ENCODE data around the gene SPATA32. TPM values are rescaled to one million over a fixed set of nuclear protein-coding genes. Genes with fewer than 3 reads are reported as not detected.

SPATA32 gene
- polyA plus RNA-seq, 2 of the 4 experiments (the other 2 are of a cell fraction) = 0.05 to 0.21 TPM

DNA sequence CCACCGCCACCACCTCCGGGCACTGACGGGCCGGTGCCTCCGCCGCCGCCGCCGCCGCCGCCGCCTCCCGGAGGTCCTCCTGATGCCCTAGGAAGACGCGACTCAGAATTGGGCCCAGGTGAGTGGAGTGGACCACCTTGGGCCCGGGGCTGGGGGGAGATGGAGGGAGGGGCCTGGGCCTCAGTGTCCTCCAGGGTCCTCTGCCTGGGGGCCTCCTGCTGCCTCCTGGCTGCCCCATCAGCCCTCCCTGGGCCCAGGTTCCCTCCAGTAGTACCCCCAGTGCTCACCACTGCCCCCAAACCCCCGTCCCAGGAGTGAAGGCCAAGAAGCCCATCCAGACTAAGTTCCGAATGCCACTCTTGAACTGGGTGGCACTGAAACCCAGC lies 19.9 kb downstream of the SPATA32 start:
- no peaks in the 10 kb centered on the region for H3K9me3 ChIP-seq
- H3K4me3 ChIP-seq = no peak overlapping the region
- peaks cover 15% of the 10 kb centered on the region for H3K4me1 ChIP-seq
- POLR2A ChIA-PET = interaction anchor here (2.6 kb wide), 1 partner anchor 94 kb away, joined by 13 read pairs; the partner anchor contains the start of gene HEXIM1
- CTCF ChIA-PET = interaction anchor here (1.1 to 35.1 kb wide), 9 partner anchors 15 to 153 kb away, joined by 3 to 1378 read pairs (median 5); partner anchors contain the start of genes ACBD4, FMNL1 and SPATA32
- DNase-seq (ENCODE audit: low read depth in 1 of 2, low spot score in 1 of 2) (no peak), FAIRE-seq (no peak), ATAC-seq (no peak)
- peak overlapping the region in 1 of 2 experiments; percentile 93; a peak in 2 of 6 replicates for H3K27ac ChIP-seq
- 100% methylated on average over 2 of the region's 18 CpGs for WGBS (ENCODE audit: missing lambda C conversion rate)
- no peak for TF ChIP-seq RNF2 (IDR thresholded peaks at IDR 0.05; ENCODE audit: borderline replicate concordance, low read depth)
- no peak for TF ChIP-seq MAFK (IDR thresholded peaks at IDR 0.05; ENCODE audit: partially characterized antibody)
- TF ChIP-seq HOXB13 (CRISPR knock-in tag; IDR thresholded peaks at IDR 0.05; ENCODE audit: low read depth) = no peak
- TF ChIP-seq, protein P1, sequence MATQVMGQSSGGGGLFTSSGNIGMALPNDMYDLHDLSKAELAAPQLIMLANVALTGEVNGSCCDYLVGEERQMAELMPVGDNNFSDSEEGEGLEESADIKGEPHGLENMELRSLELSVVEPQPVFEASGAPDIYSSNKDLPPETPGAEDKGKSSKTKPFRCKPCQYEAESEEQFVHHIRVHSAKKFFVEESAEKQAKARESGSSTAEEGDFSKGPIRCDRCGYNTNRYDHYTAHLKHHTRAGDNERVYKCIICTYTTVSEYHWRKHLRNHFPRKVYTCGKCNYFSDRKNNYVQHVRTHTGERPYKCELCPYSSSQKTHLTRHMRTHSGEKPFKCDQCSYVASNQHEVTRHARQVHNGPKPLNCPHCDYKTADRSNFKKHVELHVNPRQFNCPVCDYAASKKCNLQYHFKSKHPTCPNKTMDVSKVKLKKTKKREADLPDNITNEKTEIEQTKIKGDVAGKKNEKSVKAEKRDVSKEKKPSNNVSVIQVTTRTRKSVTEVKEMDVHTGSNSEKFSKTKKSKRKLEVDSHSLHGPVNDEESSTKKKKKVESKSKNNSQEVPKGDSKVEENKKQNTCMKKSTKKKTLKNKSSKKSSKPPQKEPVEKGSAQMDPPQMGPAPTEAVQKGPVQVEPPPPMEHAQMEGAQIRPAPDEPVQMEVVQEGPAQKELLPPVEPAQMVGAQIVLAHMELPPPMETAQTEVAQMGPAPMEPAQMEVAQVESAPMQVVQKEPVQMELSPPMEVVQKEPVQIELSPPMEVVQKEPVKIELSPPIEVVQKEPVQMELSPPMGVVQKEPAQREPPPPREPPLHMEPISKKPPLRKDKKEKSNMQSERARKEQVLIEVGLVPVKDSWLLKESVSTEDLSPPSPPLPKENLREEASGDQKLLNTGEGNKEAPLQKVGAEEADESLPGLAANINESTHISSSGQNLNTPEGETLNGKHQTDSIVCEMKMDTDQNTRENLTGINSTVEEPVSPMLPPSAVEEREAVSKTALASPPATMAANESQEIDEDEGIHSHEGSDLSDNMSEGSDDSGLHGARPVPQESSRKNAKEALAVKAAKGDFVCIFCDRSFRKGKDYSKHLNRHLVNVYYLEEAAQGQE (IDR thresholded peaks at IDR 0.05) = no peak
- TF ChIP-seq MYC (IDR thresholded peaks at IDR 0.05; ENCODE audit: borderline replicate concordance, low read length) = no peak
- no peak for TF ChIP-seq CHD4 (IDR thresholded peaks at IDR 0.05; ENCODE audit: borderline replicate concordance)
- TF ChIP-seq, protein P2, sequence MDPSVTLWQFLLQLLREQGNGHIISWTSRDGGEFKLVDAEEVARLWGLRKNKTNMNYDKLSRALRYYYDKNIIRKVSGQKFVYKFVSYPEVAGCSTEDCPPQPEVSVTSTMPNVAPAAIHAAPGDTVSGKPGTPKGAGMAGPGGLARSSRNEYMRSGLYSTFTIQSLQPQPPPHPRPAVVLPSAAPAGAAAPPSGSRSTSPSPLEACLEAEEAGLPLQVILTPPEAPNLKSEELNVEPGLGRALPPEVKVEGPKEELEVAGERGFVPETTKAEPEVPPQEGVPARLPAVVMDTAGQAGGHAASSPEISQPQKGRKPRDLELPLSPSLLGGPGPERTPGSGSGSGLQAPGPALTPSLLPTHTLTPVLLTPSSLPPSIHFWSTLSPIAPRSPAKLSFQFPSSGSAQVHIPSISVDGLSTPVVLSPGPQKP (IDR thresholded peaks at IDR 0.05; ENCODE audit: low read depth, low read length) = no peak
- TF ChIP-seq, protein P3, sequence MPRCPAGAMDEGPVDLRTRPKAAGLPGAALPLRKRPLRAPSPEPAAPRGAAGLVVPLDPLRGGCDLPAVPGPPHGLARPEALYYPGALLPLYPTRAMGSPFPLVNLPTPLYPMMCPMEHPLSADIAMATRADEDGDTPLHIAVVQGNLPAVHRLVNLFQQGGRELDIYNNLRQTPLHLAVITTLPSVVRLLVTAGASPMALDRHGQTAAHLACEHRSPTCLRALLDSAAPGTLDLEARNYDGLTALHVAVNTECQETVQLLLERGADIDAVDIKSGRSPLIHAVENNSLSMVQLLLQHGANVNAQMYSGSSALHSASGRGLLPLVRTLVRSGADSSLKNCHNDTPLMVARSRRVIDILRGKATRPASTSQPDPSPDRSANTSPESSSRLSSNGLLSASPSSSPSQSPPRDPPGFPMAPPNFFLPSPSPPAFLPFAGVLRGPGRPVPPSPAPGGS (IDR thresholded peaks at IDR 0.05) = no peak
- no peak for TF ChIP-seq CHD2 (IDR thresholded peaks at IDR 0.05; ENCODE audit: low read length, partially characterized antibody)
- no peak overlapping the region for H3K4me2 ChIP-seq

DNA sequence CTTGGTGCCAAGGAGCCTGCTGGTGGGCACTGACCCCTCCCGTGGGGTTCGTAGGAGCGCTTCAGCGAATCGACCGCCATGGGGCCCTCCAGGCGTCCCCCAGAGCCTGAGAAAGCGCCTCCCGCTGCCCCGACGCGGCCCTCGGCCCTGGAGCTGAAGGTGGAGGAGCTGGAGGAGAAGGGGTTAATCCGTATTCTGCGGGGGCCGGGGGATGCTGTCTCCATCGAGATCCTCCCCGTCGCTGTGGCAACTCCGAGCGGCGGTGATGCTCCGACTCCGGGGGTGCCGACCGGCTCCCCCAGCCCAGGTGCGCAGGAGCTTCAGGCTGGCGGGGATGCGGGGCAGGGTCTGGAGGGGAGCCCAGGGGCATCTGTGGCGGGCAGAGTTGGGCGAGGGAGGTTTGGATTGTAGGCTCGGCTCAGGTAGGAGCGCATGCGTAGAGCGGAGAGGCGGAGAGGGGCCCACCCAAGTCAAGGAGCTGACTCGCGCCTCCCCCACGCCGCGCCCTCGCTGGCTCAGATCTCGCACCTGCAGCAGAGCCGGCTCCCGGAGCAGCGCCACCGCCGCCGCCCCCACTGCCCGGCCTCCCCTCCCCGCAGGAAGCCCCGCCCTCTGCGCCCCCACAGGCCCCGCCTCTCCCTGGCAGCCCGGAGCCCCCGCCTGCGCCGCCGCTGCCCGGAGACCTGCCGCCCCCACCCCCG lies 20.4 kb downstream of the SPATA32 start:
- no peak for TF ChIP-seq MAFK (IDR thresholded peaks at IDR 0.05; ENCODE audit: partially characterized antibody)
- TF ChIP-seq RAD21 (conservative IDR thresholded peaks at IDR 0.05 in 1 of 2, IDR thresholded peaks at IDR 0.05 in 1 of 2) = no peak
- no peak for TF ChIP-seq TP53 (CRISPR knock-in tag; IDR thresholded peaks at IDR 0.05)
- no peak for TF ChIP-seq POLR2AphosphoS2 (conservative IDR thresholded peaks at IDR 0.05; ENCODE audit: low read length)
- TF ChIP-seq POLR2A (IDR thresholded peaks at IDR 0.05; ENCODE audit: low read length) = no peak
- TF ChIP-seq ZC3H11A (IDR thresholded peaks at IDR 0.05) = no peak
- no peak for TF ChIP-seq NPAS2 (CRISPR knock-in tag; IDR thresholded peaks at IDR 0.05; ENCODE audit: borderline replicate concordance)
- TF ChIP-seq HOXA7 (CRISPR knock-in tag; IDR thresholded peaks at IDR 0.05) = no peak
- TF ChIP-seq BHLHE40 (IDR thresholded peaks at IDR 0.05; ENCODE audit: low read depth, low read length) = no peak
- TF ChIP-seq FOSL2 (IDR thresholded peaks at IDR 0.05) = no peak
- TF ChIP-seq FOSL2 (CRISPR knock-in tag; IDR thresholded peaks at IDR 0.05) = no peak
- no peak for TF ChIP-seq EHMT2 (IDR thresholded peaks at IDR 0.05; ENCODE audit: low read depth)
- no peak for TF ChIP-seq CHD2 (IDR thresholded peaks at IDR 0.05; ENCODE audit: low read length, partially characterized antibody)
- no peak for TF ChIP-seq KDM1A (IDR thresholded peaks at IDR 0.05; ENCODE audit: low read depth)
- TF ChIP-seq HDAC2 (IDR thresholded peaks at IDR 0.05) = no peak
- TF ChIP-seq, protein P4, sequence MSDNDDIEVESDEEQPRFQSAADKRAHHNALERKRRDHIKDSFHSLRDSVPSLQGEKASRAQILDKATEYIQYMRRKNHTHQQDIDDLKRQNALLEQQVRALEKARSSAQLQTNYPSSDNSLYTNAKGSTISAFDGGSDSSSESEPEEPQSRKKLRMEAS (IDR thresholded peaks at IDR 0.05) = no peak
- TF ChIP-seq RCOR1 (IDR thresholded peaks at IDR 0.05; ENCODE audit: low read depth, low read length) = no peak
- TF ChIP-seq KDM5A (IDR thresholded peaks at IDR 0.05) = no peak
- TF ChIP-seq TFCP2L1 (CRISPR knock-in tag; IDR thresholded peaks at IDR 0.05) = no peak
- no peak for TF ChIP-seq EHF (CRISPR knock-in tag; IDR thresholded peaks at IDR 0.05)
- Histone ChIP-seq H3K4me1 (peaks cover 13% of the 10 kb centered on the region), H3K9me3 (no peaks in the 10 kb centered on the region), H3K4me3 (no peak overlapping the region), H3K27ac (no peak overlapping the region; a peak in 1 of 6 replicates), H3K4me2 (no peak overlapping the region)
- POLR2A ChIA-PET = interaction anchor here (2.6 kb wide), 1 partner anchor 93 kb away, joined by 13 read pairs; the partner anchor contains the start of gene HEXIM1
- 91% methylated on average over 49 of the region's 62 CpGs for WGBS (ENCODE audit: missing lambda C conversion rate)
- no peak for ATAC-seq
- no peak for FAIRE-seq
- DNase-seq (ENCODE audit: low read depth in 1 of 2, low spot score in 1 of 2) = no peak
- CTCF ChIA-PET = interaction anchor here (0.7 to 35.1 kb wide), 10 partner anchors 15 to 352 kb away, joined by 3 to 1378 read pairs (median 4); partner anchors contain the start of genes ACBD4, FMNL1 and SPATA32
